Measurements from ENCODE around the gene UBP1. TPM values are rescaled to one million over a fixed set of nuclear protein-coding genes. Genes with fewer than 3 reads are reported as not detected.
A peak's percentile ranks its signal among the peaks of the same experiment; 100 is the strongest.

Gene UBP1
- total and polyA plus RNA-seq, 9 of the 15 experiments (the other 6 are each of a cell fraction or from before 2014, with no cell fraction given) = 13.6 to 143 (median 79.6) TPM

GRCh38 chr3:33440328-33441224 lies at the start of gene UBP1 (continued):
- TF ChIP-seq ZNF77 (CRISPR knock-in tag; IDR thresholded peaks at IDR 0.05) (no peak), BRD9 (IDR thresholded peaks at IDR 0.05; ENCODE audit: low read depth, partially characterized antibody) (peak; percentile 91), ZNF41 (CRISPR knock-in tag; conservative IDR thresholded peaks at IDR 0.05) (no peak), EWSR1 (IDR thresholded peaks at IDR 0.05; ENCODE audit: borderline replicate concordance, low read depth, partially characterized antibody) (no peak), ZNF444 (CRISPR knock-in tag; IDR thresholded peaks at IDR 0.05) (no peak), MAFG (tag; conservative IDR thresholded peaks at IDR 0.05) (0 out of 2 replicates have a peak, but pooled peaks have one; percentile 18), FUS (optimal IDR thresholded peaks at IDR 0.05; ENCODE audit: low read depth, low read length) (no peak), TBP (optimal IDR thresholded peaks at IDR 0.05; ENCODE audit: low read depth, low read length) (peak; percentile 88), ETV6 (IDR thresholded peaks at IDR 0.05; ENCODE audit: borderline replicate concordance in 1 of 2, low read depth in 2 of 2, low read length in 1 of 2) (no peak; a peak in 1 of 4 replicates), ETV6 (CRISPR knock-in tag; IDR thresholded peaks at IDR 0.05; ENCODE audit: borderline replicate concordance) (no peak), HDGF (IDR thresholded peaks at IDR 0.05) (no peak), BMI1 (IDR thresholded peaks at IDR 0.05; ENCODE audit: low read length) (no peak), ZNF436 (CRISPR knock-in tag; IDR thresholded peaks at IDR 0.05) (no peak), ZC3H4 (CRISPR knock-in tag; IDR thresholded peaks at IDR 0.05; ENCODE audit: borderline replicate concordance) (no peak), CHD1 (IDR thresholded peaks at IDR 0.05; ENCODE audit: low read length) (no peak), CTBP1 (IDR thresholded peaks at IDR 0.05; ENCODE audit: borderline replicate concordance) (no peak; the same call in none of the 2 replicates), ZNF140 (CRISPR knock-in tag; IDR thresholded peaks at IDR 0.05) (no peak), ZNF3 (CRISPR knock-in tag; IDR thresholded peaks at IDR 0.05) (no peak), KLF10 (CRISPR knock-in tag; IDR thresholded peaks at IDR 0.05) (no peak)
- TF ChIP-seq, protein P1, sequence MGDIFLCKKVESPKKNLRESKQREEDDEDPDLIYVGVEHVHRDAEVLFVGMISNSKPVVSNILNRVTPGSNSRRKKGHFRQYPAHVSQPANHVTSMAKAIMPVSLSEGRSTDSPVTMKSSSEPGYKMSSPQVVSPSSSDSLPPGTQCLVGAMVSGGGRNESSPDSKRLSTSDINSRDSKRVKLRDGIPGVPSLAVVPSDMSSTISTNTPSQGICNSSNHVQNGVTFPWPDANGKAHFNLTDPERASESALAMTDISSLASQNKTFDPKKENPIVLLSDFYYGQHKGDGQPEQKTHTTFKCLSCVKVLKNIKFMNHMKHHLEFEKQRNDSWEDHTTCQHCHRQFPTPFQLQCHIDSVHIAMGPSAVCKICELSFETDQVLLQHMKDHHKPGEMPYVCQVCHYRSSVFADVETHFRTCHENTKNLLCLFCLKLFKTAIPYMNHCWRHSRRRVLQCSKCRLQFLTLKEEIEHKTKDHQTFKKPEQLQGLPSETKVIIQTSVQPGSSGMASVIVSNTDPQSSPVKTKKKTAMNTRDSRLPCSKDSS (IDR thresholded peaks at IDR 0.05; ENCODE audit: low read depth, partially characterized antibody) = no peak
- TF ChIP-seq, protein P2, sequence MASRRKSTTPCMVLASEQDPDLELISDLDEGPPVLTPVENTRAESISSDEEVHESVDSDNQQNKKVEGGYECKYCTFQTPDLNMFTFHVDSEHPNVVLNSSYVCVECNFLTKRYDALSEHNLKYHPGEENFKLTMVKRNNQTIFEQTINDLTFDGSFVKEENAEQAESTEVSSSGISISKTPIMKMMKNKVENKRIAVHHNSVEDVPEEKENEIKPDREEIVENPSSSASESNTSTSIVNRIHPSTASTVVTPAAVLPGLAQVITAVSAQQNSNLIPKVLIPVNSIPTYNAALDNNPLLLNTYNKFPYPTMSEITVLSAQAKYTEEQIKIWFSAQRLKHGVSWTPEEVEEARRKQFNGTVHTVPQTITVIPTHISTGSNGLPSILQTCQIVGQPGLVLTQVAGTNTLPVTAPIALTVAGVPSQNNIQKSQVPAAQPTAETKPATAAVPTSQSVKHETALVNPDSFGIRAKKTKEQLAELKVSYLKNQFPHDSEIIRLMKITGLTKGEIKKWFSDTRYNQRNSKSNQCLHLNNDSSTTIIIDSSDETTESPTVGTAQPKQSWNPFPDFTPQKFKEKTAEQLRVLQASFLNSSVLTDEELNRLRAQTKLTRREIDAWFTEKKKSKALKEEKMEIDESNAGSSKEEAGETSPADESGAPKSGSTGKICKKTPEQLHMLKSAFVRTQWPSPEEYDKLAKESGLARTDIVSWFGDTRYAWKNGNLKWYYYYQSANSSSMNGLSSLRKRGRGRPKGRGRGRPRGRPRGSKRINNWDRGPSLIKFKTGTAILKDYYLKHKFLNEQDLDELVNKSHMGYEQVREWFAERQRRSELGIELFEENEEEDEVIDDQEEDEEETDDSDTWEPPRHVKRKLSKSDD (conservative IDR thresholded peaks at IDR 0.05; ENCODE audit: low read length) = no peak; the same call in 1 of the 2 replicates
- TF ChIP-seq, protein P3, sequence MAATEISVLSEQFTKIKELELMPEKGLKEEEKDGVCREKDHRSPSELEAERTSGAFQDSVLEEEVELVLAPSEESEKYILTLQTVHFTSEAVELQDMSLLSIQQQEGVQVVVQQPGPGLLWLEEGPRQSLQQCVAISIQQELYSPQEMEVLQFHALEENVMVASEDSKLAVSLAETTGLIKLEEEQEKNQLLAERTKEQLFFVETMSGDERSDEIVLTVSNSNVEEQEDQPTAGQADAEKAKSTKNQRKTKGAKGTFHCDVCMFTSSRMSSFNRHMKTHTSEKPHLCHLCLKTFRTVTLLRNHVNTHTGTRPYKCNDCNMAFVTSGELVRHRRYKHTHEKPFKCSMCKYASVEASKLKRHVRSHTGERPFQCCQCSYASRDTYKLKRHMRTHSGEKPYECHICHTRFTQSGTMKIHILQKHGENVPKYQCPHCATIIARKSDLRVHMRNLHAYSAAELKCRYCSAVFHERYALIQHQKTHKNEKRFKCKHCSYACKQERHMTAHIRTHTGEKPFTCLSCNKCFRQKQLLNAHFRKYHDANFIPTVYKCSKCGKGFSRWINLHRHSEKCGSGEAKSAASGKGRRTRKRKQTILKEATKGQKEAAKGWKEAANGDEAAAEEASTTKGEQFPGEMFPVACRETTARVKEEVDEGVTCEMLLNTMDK (IDR thresholded peaks at IDR 0.05; ENCODE audit: borderline replicate concordance, insufficient read depth, low read depth, low read length, poor library complexity, severe bottlenecking) = peak; percentile 49
